HCT116 (cell line): Measurements from ENCODE around the gene FOXA2. TPM values are rescaled to one million over a fixed set of nuclear protein-coding genes. Genes with fewer than 3 reads are reported as not detected.
A peak's percentile ranks its signal among the peaks of the same experiment; 100 is the strongest.

ENCODE experiments used
- ATAC-seq: fragments of 200-7000 bp; cut with Tn5 transposase; 2 replicates; pipeline ENCODE4 v1.9.1; 2020; ENCODE audit warnings: mild to moderate bottlenecking, moderate library complexity
- BruUV-seq: library from RNA; stranded (reverse); fragments of 400-500 nt; replicated peaks from 2 replicates; lab custom pipeline; 2021; lab: Mats Ljungman, UMichigan
- CTCF ChIA-PET: fragments of 300-600 bp; sonication (Branson Sonifier 250); formaldehyde crosslinking; loops from one replicate; lab custom pipeline; 2021; ENCODE audit warnings: antibody characterized with exemption; lab: Charles Lee
- POLR2A ChIA-PET: fragments of 300-600, 350-600 bp; sonication (Branson Sonifier 250); formaldehyde crosslinking; loops from one replicate; lab custom pipeline; 2021; ENCODE audit warnings: antibody characterized with exemption; lab: Charles Lee
- RAD21 ChIA-PET, 2 experiments: fragments of 300-600 bp; sonication (Branson Sonifier 250); formaldehyde crosslinking; loops; one replicate each; lab custom pipeline; 2023; ENCODE audit warnings: low total read pairs in 2 of 2; ENCODE audit not compliant: uncharacterized antibody in 2 of 2, unreplicated experiment in 2 of 2, low non-redundant PET in 1 of 2; lab: Charles Lee
- DNase-seq: peaks from one replicate; pipeline ENCODE4 v3.0.0-alpha.2; 2010; ENCODE audit warnings: low read depth, low spot score
- H2AFZ ChIP-seq: fragments of 200-600 bp; shearing (Covaris generic), sonication (generic); 2 replicates; pipeline ENCODE4 v1.6.1; 2017; ENCODE audit warnings: low read depth, mixed run types, mixed read lengths, antibody characterized with exemption, low read length; ENCODE audit not compliant: poor library complexity, severe bottlenecking
- H3K27ac ChIP-seq: 2 replicates; pipeline ENCODE4 v1.5.1; 2012; ENCODE audit warnings: low read depth, low read length
- H3K27me3 ChIP-seq: fragments of 200-600 bp; sonication (generic); 2 replicates; pipeline ENCODE4 v1.6.1; 2016; ENCODE audit warnings: mixed run types, low read length, mixed read lengths; ENCODE audit not compliant: insufficient read depth
- H3K36me3 ChIP-seq, 2 experiments: fragments of 200-500 bp in 1 of 2; fragments of 200-600 bp in 1 of 2; sonication (Bioruptor generic) in 1 of 2; sonication (generic) in 1 of 2; 2 replicates each; pipeline versions ENCODE4 v1.5.1 to v1.6.1; 2014 to 2016; ENCODE audit warnings: low read length in 2 of 2, inconsistent platforms in 1 of 2, mixed read lengths in 1 of 2, mixed run types in 1 of 2; ENCODE audit not compliant: insufficient read depth in 2 of 2, control insufficient read depth in 1 of 2
- H3K4me1 ChIP-seq, 2 experiments: fragments of 200-600 bp in 1 of 2; sonication (generic) in 1 of 2; 2 replicates each; pipeline versions ENCODE4 v1.5.1 to v1.6.1; 2012 to 2017; ENCODE audit warnings: low read length in 2 of 2, inconsistent platforms in 1 of 2, mild to moderate bottlenecking in 1 of 2, mixed read lengths in 1 of 2, mixed run types in 1 of 2, moderate library complexity in 1 of 2; ENCODE audit not compliant: insufficient read depth in 2 of 2, control insufficient read depth in 1 of 2
- H3K4me2 ChIP-seq: fragments of 200-600 bp; sonication (generic); 2 replicates; pipeline ENCODE4 v1.6.1; 2017; ENCODE audit warnings: mixed run types, low read length, mixed read lengths
- H3K4me3 ChIP-seq, 2 experiments: fragments of 200-600 bp in 1 of 2; sonication (generic) in 1 of 2; replicated peaks in 1 of 2; 2 replicates each; pipeline ENCODE4 v1.5.1; 2011 to 2016; ENCODE audit warnings: low read length in 2 of 2, control low read depth in 1 of 2, low read depth in 1 of 2, mild to moderate bottlenecking in 1 of 2, mixed read lengths in 1 of 2, mixed run types in 1 of 2
- H3K79me2 ChIP-seq: fragments of 200-600 bp; sonication (generic); 2 replicates; pipeline ENCODE4 v1.6.1; 2017; ENCODE audit warnings: mild to moderate bottlenecking, mixed run types, low read length, moderate library complexity, mixed read lengths; ENCODE audit not compliant: insufficient read depth
- H3K9ac ChIP-seq: fragments of 200-600 bp; sonication (generic); 2 replicates; pipeline ENCODE4 v1.6.1; 2016; ENCODE audit warnings: low read length, mixed read lengths
- H3K9me2 ChIP-seq: fragments of 200-600 bp; sonication (generic), shearing (Covaris generic); 2 replicates; pipeline ENCODE4 v1.6.1; 2017; ENCODE audit warnings: mixed run types, mild to moderate bottlenecking, moderate library complexity; ENCODE audit not compliant: insufficient read depth
- H3K9me3 ChIP-seq, 2 experiments: fragments of 200-500 bp in 1 of 2; fragments of 200-600 bp in 1 of 2; sonication (Bioruptor generic) in 1 of 2; sonication (generic) in 1 of 2; 2 replicates each; pipeline ENCODE4 v1.6.1; 2014 to 2017; ENCODE audit warnings: low read length in 2 of 2, mixed read lengths in 2 of 2, inconsistent platforms in 1 of 2, low read depth in 1 of 2, mild to moderate bottlenecking in 1 of 2, mixed run types in 1 of 2, moderate library complexity in 1 of 2; ENCODE audit not compliant: control insufficient read depth in 1 of 2, insufficient read depth in 1 of 2
- H4K20me1 ChIP-seq: fragments of 200-600 bp; sonication (generic), shearing (Covaris generic); 2 replicates; pipeline ENCODE4 v1.6.1; 2017; ENCODE audit warnings: mixed run types, mild to moderate bottlenecking, moderate library complexity; ENCODE audit not compliant: insufficient read depth
- CBX3 ChIP-seq: IDR thresholded peaks from 2 replicates; pipeline ENCODE4 v1.6.1; 2012; ENCODE audit warnings: low read depth
- CEBPB ChIP-seq: IDR thresholded peaks from 2 replicates; pipeline ENCODE4 v1.6.1; 2012; ENCODE audit warnings: low read depth
- EZH2 ChIP-seq: fragments of 200-600 bp; sonication (generic); IDR thresholded peaks from 2 replicates; pipeline ENCODE4 v1.6.1; 2017; ENCODE audit warnings: antibody characterized with exemption, mixed run types
- RAD21 ChIP-seq: IDR thresholded peaks from 2 replicates; pipeline ENCODE4 v1.6.1; 2012; ENCODE audit warnings: low read depth, mild to moderate bottlenecking
- SIN3A ChIP-seq: IDR thresholded peaks from 2 replicates; pipeline ENCODE4 v1.6.1; 2012; ENCODE audit warnings: low read depth
- SP1 ChIP-seq: IDR thresholded peaks from 2 replicates; pipeline ENCODE4 v1.6.1; 2012; ENCODE audit warnings: low read depth
- SRF ChIP-seq: IDR thresholded peaks from 2 replicates; pipeline ENCODE4 v1.6.1; 2012; ENCODE audit warnings: low read depth
- intact Hi-C: fragments of 100-400 bp; cut with micrococcal nuclease; formaldehyde crosslinking; loops from 2 replicates; pipeline ENCODE4 v1.10.0; 2022
- total RNA-seq: library from RNA; stranded (reverse); gene quantifications from one replicate; pipeline ENCODE4 v1.2.1, GENCODE V29; 2021; ENCODE audit not compliant: unreplicated experiment
- TF ChIP-seq, protein P1 (sequence below): IDR thresholded peaks from 2 replicates; pipeline ENCODE4 v1.6.1; 2012
- TF ChIP-seq, protein P2 (sequence below), 3 experiments: fragments of 200-600 bp in 1 of 3; sonication (generic) in 1 of 3; IDR thresholded peaks in 2 of 3; conservative IDR thresholded peaks in 1 of 3; 2 replicates each; pipeline ENCODE4 v1.5.1; 2012 to 2017; ENCODE audit warnings: low read depth in 2 of 3, low read length in 2 of 3, antibody characterized with exemption in 1 of 3, borderline replicate concordance in 1 of 3, control low read depth in 1 of 3, mild to moderate bottlenecking in 1 of 3, mixed read lengths in 1 of 3, mixed run types in 1 of 3, moderate library complexity in 1 of 3; ENCODE audit not compliant: insufficient read depth in 1 of 3

FOXA2 gene
- total RNA-seq, 1 experiment from 2014 or later, result 0.10 TPM

DNA sequence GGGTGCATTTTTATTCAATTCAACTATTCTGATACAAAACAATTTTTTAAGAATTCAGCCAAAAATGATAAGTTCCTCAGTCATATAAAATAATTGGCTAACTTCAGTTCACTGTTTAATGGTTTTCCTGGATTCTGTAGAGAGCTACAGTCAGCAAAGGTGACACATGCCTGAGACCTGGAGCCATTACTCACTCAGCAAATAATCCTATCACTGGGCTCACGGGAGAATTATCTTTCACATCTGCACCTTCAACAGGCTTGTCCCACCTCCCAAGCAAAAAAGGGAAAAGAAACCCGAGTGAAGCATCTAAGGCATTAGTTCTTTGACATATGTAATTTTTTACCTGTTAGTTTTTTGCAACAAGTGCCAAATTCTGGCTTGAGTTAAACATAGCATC is 34.9 kb upstream of the FOXA2 start:
- POLR2A ChIA-PET, result no interaction called here
- Histone ChIP-seq H3K9me2 (no peaks in the 10 kb centered on the region), H3K4me3 (no peak overlapping the region), H3K9ac (no peak overlapping the region), H3K9me3 (no peaks in the 10 kb centered on the region), H3K27ac (no peak overlapping the region), H3K4me1 (peaks cover 0 to 7% of the 10 kb centered on the region in 2 experiments; a peak in 1 of 4 replicates), H3K4me2 (no peak overlapping the region), H3K27me3 (peaks cover 25% of the 10 kb centered on the region), H3K79me2 (no peaks in the 10 kb centered on the region), H2AFZ (no peak overlapping the region), H4K20me1 (no peaks in the 10 kb centered on the region), H3K36me3 (no peaks in the 10 kb centered on the region)
- DNase-seq (no peak), ATAC-seq (no peak)
- CTCF ChIA-PET, result interaction anchor here (1.3 kb wide), 1 partner anchor 32 kb away, joined by 4 read pairs; no protein-coding TSS in a partner anchor
- intact Hi-C loops, result no loop called here
- BruUV-seq, result no TSS peak
- TF ChIP-seq, protein P1, sequence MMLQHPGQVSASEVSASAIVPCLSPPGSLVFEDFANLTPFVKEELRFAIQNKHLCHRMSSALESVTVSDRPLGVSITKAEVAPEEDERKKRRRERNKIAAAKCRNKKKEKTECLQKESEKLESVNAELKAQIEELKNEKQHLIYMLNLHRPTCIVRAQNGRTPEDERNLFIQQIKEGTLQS, result no peak
- TF ChIP-seq SP1 (no peak), EZH2 (no peak), RAD21 (no peak), CEBPB (no peak), CBX3 (no peak), SIN3A (no peak)
- RAD21 ChIA-PET, result no interaction called here

DNA sequence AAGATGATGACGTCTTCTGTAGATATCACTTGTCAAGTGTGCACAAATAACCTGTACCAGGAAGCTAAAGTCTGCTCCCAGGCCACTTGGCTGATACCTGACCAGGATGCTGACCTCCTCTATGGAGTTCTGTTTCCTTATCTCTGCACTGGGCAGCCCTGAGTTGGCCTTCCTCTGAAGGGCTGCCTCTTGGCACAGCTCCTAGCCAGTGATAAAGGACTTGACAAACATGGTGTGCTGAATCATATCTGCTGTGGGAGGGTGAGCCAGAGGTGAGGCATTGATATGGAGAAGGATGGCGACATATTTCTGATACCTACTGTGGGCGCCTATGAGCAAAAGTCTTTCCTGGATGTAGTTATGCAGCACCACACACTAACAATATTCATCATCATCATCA is 32.8 kb upstream of the FOXA2 start:
- DNase-seq (no peak), ATAC-seq (peak; percentile 62; the same call in 1 of the 2 replicates)
- Histone ChIP-seq H3K4me1 (peaks cover 0 to 7% of the 10 kb centered on the region in 2 experiments; a peak in 1 of 4 replicates), H3K4me3 (no peak overlapping the region), H3K27ac (no peak overlapping the region), H3K9me2 (no peaks in the 10 kb centered on the region), H3K36me3 (no peaks in the 10 kb centered on the region), H3K4me2 (peak overlapping the region; percentile 20; the same call in 1 of the 2 replicates), H3K9me3 (no peaks in the 10 kb centered on the region), H3K27me3 (peaks cover 36% of the 10 kb centered on the region), H2AFZ (no peak overlapping the region), H3K79me2 (no peaks in the 10 kb centered on the region), H4K20me1 (no peaks in the 10 kb centered on the region), H3K9ac (no peak overlapping the region)
- TF ChIP-seq SRF, result 0 out of 2 replicates have a peak, but pooled peaks have one; percentile 39
- TF ChIP-seq, protein P2, sequence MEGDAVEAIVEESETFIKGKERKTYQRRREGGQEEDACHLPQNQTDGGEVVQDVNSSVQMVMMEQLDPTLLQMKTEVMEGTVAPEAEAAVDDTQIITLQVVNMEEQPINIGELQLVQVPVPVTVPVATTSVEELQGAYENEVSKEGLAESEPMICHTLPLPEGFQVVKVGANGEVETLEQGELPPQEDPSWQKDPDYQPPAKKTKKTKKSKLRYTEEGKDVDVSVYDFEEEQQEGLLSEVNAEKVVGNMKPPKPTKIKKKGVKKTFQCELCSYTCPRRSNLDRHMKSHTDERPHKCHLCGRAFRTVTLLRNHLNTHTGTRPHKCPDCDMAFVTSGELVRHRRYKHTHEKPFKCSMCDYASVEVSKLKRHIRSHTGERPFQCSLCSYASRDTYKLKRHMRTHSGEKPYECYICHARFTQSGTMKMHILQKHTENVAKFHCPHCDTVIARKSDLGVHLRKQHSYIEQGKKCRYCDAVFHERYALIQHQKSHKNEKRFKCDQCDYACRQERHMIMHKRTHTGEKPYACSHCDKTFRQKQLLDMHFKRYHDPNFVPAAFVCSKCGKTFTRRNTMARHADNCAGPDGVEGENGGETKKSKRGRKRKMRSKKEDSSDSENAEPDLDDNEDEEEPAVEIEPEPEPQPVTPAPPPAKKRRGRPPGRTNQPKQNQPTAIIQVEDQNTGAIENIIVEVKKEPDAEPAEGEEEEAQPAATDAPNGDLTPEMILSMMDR (IDR thresholded peaks at IDR 0.05 in 2 of 3, conservative IDR thresholded peaks at IDR 0.05 in 1 of 3; ENCODE audit: borderline replicate concordance in 1 of 3, insufficient read depth in 1 of 3, low read depth in 2 of 3, low read length in 2 of 3), result no peak
- CTCF ChIA-PET, result no interaction called here
- intact Hi-C loops, result no loop called here
- no TSS peak for BruUV-seq
- RAD21 ChIA-PET, result no interaction called here
- POLR2A ChIA-PET, result no interaction called here
